Neural progenitor cell (in vitro differentiated cells): ENCODE measurements around the gene NHP2.

Source experiments
- CTCF ChIP-seq: fragments of 200-600 bp; sonication (generic); IDR thresholded peaks from 2 replicates; pipeline ENCODE4 v1.5.1; 2017; ENCODE audit warnings: antibody characterized with exemption, mild to moderate bottlenecking
- EZH2 ChIP-seq: fragments of 200-600 bp; sonication (generic); IDR thresholded peaks from 2 replicates; pipeline ENCODE4 v1.6.1; 2017; ENCODE audit warnings: antibody characterized with exemption, mild to moderate bottlenecking, moderate library complexity
- EZH2phosphoT487 ChIP-seq: fragments of 200-600 bp; sonication (generic); IDR thresholded peaks from 2 replicates; pipeline ENCODE4 v1.6.1; 2017; ENCODE audit warnings: antibody characterized with exemption

- TF ChIP-seq CTCF (no peak), EZH2phosphoT487 (no peak), EZH2 (no peak)
Observed at GRCh38 chr5:178117923-178118701, 35.6 kb downstream of the NHP2 start.
